Activated T-cell treated with anti-CD3 and anti-CD28 coated beads, Interleukin-2, amount 50 U/mL, for 48 hours (primary cell): Measurements from ENCODE around the gene ADAMTS15.

Experiments used
- DNase-seq, 2 experiments: peaks; one replicate each; pipeline ENCODE4 v3.0.0-alpha.2; 2020

The ADAMTS15 gene

GRCh38 chr11:130515829-130516553, 67.5 kb downstream of the ADAMTS15 start:
- DNase-seq: no peak

- no peak for DNase-seq
These were observed 68.4 kb downstream of the ADAMTS15 start for GRCh38 chr11:130516554-130517505.

GRCh38 chr11:130518164-130518680, 69.8 kb downstream of the ADAMTS15 start:
- DNase-seq: no peak

GRCh38 chr11:130519128-130519932, 70.9 kb downstream of the ADAMTS15 start:
- DNase-seq: no peak

- no peak for DNase-seq
These were observed 71.8 kb downstream of the ADAMTS15 start for GRCh38 chr11:130520271-130520671.

- no peak for DNase-seq
These were observed 74.0 kb downstream of the ADAMTS15 start for GRCh38 chr11:130522284-130522961.

- DNase-seq: no peak
These were observed 74.7 kb downstream of the ADAMTS15 start for GRCh38 chr11:130523166-130523565.

GRCh38 chr11:130523609-130524008, 75.2 kb downstream of the ADAMTS15 start:
- DNase-seq: no peak

GRCh38 chr11:130524132-130524790, 75.8 kb downstream of the ADAMTS15 start:
- no peak for DNase-seq

GRCh38 chr11:130525307-130525706, 76.9 kb downstream of the ADAMTS15 start:
- DNase-seq: no peak
